ENCODE results near the gene UPK3A. TPM values are rescaled to one million over a fixed set of nuclear protein-coding genes. Genes with fewer than 3 reads are reported as not detected.
"Not testable (repeated sequence)": the region's sequence is repeated elsewhere in the genome, so short reads cannot be mapped to it uniquely, and the experiment has no call there.

The UPK3A gene
- polyA plus RNA-seq, 1 donor = not detected

GRCh38 chr22:45257941-45258340, 26.8 kb upstream of the UPK3A start:
- not testable (repeated sequence) for DNase-seq (ENCODE audit: low read depth)

- DNase-seq (ENCODE audit: low read depth) = no peak
Observed at GRCh38 chr22:45259754-45260394, 24.9 kb upstream of the UPK3A start.

DNA sequence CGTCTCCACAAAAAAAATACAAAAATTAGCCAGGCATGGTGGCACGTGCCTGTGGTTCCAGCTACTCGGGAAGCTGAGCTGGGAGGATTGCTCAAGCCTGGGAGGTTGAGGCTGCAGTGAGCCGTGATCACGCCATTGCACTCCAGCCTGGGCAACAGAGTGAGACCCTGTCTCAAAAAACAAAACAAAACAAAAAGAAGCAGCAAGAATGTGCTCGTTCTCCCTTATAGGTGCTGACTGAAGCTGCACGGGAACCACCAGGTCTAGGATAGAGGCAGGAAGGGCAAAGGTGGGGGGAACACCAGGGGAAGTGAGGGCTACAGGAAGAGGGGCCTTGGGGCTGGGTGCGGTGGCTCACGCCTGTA, 24.4 kb upstream of the UPK3A start:
- not testable (repeated sequence) for DNase-seq (ENCODE audit: low read depth)

DNA sequence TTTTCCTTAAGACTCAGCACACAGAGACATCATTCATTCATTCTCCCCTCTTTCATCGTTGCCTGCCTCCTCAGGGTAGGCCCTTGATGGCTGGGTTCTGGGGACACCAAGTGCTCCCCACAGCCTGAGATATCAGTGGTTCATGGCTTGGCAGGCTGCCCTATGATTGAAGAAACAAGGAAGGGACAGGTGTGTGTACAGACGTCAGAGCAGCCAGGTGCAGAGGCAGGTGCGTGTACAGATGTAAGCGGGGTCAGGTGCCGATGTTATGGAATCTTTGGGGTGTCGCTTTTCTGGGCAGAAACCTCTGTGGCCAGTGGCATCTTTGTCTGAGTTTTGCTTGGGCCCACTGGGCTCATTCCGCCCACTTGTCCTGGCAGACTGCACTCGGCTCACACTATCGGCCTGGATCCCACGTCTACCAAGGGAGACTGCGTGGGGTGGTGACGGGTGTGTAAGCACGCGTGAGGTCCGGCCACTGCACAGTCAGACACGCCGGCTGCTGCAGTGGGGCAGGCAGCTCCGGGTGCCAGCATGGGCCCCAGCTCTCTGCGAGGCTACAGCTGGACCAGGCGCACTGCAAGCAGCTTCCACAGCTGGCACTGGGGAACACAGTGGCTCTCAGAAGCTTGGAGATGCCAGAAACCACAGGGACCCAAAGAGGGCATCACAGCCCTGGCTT, 23.2 kb upstream of the UPK3A start:
- no peak for DNase-seq (ENCODE audit: low read depth)

DNA sequence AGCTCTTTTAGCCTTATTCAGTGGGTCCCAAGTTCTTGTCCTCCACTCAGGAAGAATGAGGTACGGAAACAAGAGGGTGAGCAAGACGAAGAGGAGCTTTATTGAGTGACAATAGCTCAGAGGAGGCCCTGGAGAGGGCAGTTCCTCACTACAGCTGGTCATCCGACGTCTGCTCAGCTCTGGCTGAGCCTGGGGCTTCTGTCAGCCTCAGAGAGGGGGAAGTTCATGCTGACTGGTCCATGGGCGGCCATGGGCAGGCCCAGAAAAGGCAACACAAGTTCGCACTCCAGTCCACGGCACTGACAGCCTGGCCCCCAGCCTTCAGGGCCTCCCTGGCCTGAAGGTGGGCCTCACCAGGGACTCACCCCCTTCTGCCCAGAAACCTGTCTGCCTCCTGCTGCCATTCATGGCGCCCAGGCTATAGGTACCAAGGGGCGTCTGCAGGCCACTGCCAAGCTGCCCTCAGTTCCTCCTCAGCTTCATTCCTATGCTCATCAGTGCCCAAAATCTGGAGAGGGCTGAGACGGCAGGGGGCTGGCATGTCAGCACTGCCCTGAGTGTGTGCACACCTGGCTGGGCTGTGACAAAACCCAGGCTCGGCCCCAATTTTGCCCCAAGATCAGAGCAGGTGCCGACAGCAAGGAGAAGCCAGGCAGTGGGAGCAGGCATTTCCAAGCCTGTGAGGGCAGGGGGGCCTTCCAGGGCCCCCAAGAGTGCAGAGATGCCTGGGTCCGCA, 22.4 kb upstream of the UPK3A start:
- no peak for DNase-seq (ENCODE audit: low read depth)

- DNase-seq (ENCODE audit: low read depth) = no peak
Observed at GRCh38 chr22:45262931-45263462, 21.8 kb upstream of the UPK3A start.

DNA sequence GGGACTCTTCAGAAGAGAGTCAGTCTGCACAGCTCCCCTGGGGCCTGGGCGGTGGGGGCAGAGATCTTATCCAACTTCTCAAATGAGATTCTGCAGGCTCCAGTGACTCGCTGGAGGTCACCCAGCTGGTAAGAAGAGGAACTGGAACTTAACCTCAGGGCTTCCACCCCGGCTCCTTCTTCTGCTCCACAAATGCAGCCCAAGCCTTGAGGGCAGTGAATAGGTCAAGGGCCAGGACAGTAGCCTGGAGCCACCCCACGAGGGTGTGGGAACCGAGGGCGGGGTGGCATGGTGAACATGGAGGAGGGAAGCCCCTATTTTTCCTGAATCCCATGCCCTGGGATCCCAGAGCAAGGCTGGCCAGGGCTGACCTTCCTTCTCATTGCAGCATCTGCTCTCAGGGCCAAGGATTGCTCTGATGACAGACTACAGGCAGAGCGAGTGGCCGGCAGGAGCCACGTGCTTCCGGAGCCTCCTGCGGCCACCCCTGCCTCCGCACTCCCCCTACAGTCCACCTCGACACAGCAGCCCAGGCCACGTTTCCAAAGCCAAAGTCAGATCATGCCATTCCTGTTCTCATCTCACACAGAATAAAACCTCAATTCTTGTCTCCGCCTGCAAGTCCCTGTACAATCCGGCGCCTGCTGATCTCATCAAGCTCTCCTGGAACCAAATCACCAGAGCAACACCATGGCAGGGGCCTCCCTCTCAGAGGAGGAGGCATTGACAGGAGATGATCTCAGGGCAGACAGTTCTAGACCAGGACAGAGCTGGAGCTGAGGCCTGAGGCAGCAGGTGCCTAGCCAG, 21.1 kb upstream of the UPK3A start:
- DNase-seq (ENCODE audit: low read depth) = peak; percentile 48

DNA sequence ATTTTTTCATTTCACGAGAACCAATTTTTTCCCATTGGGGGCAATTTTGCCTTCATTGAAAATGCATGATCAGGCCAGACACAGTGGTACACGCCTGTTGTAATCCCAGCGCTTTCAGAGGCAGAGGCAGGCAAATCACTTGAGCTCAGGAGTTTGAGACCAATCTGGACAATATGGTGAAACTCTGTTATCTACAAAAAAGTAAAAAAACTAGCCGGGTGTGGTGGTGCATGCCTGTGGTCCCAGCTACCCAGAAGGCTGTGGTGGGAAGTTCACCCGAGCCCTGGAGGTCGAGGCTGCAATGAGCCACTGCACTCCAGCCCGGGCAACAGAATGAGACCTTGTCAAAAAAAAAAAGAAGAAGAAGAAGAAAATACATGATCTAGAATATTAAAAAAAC, 19.2 kb upstream of the UPK3A start:
- DNase-seq (ENCODE audit: low read depth) = no peak

GRCh38 chr22:45268167-45268957, 16.4 kb upstream of the UPK3A start:
- DNase-seq (ENCODE audit: low read depth) = no peak

GRCh38 chr22:45268958-45269844, 15.5 kb upstream of the UPK3A start:
- peak; percentile 61 for DNase-seq (ENCODE audit: low read depth)

DNA sequence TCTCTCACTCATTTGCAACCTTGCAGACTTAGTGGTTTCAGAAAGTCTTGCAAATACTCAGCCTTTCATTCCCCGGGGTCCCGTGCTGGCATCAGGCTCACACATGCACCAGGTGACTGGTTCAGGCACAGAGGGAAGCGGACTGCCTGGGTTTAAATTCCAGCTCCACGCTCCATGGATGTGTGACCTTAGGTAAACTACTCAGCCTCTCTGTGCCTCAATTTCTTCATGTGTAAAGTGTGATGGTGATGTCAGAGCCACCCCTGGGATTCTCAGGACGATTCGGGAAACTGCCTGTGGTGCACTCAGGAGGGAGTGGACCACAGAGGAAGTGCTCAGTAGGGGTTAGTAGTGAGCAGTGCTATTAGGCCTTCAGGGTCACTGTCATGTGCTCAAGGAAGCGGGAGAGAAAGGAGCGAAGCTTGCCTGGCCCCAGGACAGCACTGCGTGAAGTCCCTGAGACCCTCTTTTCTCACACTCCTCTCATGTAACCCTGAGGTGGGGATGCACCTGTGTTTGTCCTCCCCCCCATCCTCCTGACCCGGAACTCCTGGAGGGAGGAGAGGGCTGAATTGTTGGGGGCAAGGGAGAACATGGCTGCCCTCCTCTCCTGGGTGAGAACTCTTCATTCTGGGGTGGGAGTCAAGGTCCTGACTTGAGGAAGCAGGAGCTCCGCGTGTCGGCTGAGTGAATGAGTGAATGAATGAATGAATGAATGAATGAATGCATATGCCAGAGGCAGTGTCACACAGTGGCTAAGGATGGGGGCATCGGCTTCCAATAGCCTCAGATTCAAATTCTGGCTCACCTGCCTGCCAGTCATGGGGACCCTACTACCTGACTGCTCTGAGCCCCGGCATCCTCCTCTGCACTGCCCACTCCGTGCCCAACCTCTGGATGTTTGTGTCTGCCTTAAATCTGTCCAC, 14.4 kb upstream of the UPK3A start:
- DNase-seq (ENCODE audit: low read depth) = no peak

- peak; percentile 81 for DNase-seq (ENCODE audit: low read depth)
Observed at GRCh38 chr22:45271667-45272201, 13.0 kb upstream of the UPK3A start.

- DNase-seq (ENCODE audit: low read depth) = no peak
Observed at GRCh38 chr22:45272498-45272897, 12.3 kb upstream of the UPK3A start.

DNA sequence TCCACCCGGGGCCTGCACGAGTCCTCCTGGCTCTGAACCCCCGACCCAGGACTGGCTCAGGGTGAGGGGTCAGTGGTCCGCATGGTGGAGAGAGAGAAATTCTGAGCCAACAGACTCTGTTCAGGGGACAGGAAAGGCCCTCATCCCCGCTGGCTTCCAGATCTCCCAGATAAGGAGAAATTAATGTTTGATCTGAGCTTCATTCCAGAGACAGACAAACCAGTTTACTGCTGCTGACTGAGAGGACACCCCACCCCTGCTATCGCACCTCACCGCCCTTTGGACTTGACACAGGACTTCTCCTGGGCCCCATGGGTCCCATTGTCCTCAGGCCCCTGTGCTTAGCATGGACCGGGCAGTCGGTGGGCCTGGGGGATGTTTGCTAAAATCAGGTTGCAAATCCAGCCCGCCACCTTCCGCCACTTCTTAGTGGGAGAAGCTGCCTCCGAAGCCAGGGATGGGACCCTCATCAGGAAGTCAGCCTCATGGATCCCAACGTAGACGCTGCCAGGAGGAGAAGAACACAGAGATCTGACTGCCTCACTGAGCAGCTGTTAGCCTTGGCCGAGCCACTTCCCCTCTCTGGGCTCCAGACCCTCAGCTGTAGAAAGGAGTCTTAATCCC, 11.2 kb upstream of the UPK3A start:
- no peak for DNase-seq (ENCODE audit: low read depth)

GRCh38 chr22:45276507-45277105, 8.1 kb upstream of the UPK3A start:
- no peak for DNase-seq (ENCODE audit: low read depth)

DNA sequence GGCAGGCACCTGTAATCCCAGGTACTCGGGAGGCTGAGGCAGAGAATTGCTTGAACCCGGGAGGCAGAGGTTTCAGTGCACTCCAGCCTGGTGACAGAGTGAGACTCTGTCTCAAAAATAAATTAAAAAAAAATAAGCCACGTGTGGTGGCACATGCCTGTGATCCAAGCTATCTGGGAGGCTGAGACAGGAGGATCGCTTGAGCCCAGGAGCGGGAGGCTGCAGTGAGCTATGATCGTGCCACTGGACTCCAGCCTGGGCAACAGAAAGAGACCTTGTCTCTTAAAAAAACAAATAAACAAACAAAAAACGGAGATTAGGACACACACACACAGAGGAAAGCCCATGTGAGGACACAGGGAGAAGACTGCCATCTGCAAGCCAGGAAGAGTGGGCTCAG, 7.0 kb upstream of the UPK3A start:
- DNase-seq (ENCODE audit: low read depth) = not testable (repeated sequence)

DNA sequence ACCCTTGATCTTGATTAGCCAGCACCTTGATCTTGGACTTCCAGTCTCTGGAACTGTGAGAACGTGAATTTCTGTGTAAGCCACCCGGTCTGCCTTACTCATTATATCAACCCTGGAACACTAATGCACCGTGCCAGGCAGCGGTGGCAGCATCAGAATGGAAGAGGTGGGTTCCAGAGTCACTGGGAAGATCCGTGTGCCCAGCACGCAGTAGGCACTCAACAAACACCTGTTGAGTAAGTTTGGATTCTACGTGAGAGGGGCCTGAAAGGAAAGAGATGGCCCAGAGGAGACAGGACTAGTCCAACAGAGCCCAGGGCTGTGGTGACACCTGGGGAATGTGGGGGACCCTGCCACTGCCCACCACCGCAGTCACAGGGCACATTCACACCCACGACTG, 6.6 kb upstream of the UPK3A start:
- no peak for DNase-seq (ENCODE audit: low read depth)

DNA sequence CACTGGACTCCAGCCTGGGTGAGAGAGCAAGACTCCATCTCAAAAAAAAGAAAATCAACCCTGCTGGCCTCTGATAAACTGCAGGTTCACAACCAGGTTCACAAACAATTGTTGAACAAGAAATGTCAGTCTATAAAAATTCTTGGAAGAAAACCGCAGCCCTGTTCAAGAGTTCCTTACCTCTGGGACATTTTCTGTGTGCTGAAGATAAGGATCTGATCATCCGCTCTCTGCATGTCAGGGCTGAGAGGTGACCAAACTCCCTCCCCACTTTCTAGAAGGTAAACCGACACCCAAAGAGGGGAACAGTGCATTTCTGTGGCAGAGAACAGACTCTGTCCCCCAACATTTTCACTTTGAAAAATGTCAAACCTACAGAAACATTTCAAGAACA, 4.2 kb upstream of the UPK3A start:
- DNase-seq (ENCODE audit: low read depth) = no peak
